Measurements from ENCODE around the gene MGAT2. TPM values are rescaled to one million over a fixed set of nuclear protein-coding genes. Genes with fewer than 3 reads are reported as not detected.
A peak's percentile ranks its signal among the peaks of the same experiment; 100 is the strongest.

Gene MGAT2
- total RNA-seq, 1 experiment from 2014 or later: 47.5 TPM

- H3K9me3 Mint-ChIP-seq (ENCODE audit: unreplicated experiment): no peaks in the 10 kb centered on the region
- peak; percentile 97 to 98 for DNase-seq
Measured at GRCh38 chr14:49585803-49586672, 34.6 kb upstream of the MGAT2 start, which contains the start of gene RPS29. RPS29 (minus strand) TSS chr14:49586380; CDS start chr14:49586346, 34 bp downstream.

GRCh38 chr14:49586673-49587460 is 33.7 kb upstream of the MGAT2 start:
- TF ChIP-seq CTCF (IDR thresholded peaks at IDR 0.05; ENCODE audit: insufficient read depth in 1 of 2, low read depth in 1 of 2, low read length in 1 of 2, severe bottlenecking in 1 of 2, unreplicated experiment in 1 of 2): peak; percentile 67 to 92
- peak overlapping the region; percentile 97 for H3K4me3 ChIP-seq (ENCODE audit: low read depth, low read length)
- peak; percentile 59 to 68 for DNase-seq
- H3K4me1 ChIP-seq: peaks cover 10% of the 10 kb centered on the region
- no TSS peak for BruUV-seq (replicated peaks)
- no peaks in the 10 kb centered on the region for H3K27me3 ChIP-seq (replicated peaks; ENCODE audit: control insufficient read depth, insufficient read depth, low read length)
- Mint-ChIP-seq H3K27me3 (ENCODE audit: insufficient read depth, unreplicated experiment) (no peaks in the 10 kb centered on the region), H3K27ac (ENCODE audit: unreplicated experiment) (peak overlapping the region; percentile 97), H3K4me3 (ENCODE audit: unreplicated experiment) (peak overlapping the region; percentile 98), H3K9me3 (ENCODE audit: unreplicated experiment) (no peaks in the 10 kb centered on the region), H3K36me3 (ENCODE audit: insufficient read depth, unreplicated experiment) (peaks cover 55% of the 10 kb centered on the region), H3K4me1 (ENCODE audit: low read depth, unreplicated experiment) (peaks cover 12% of the 10 kb centered on the region)
- no peaks in the 10 kb centered on the region for H3K9me3 ChIP-seq
- CTCF ChIA-PET: interaction anchor here (0.7 to 1.7 kb wide), 4 partner anchors 12 to 125 kb away, joined by 5 to 9 read pairs (median 6); partner anchors contain the start of genes LRR1, MGAT2 and RPL36AL
- no peaks in the 10 kb centered on the region; the same call in 1 of the 2 replicates for H3K36me3 ChIP-seq (ENCODE audit: control insufficient read depth, insufficient read depth, low read length)
- POLR2A ChIA-PET: interaction anchor here (0.5 to 1.6 kb wide), 12 partner anchors 8 to 181 kb away, joined by 3 to 15 read pairs (median 4); partner anchors contain the start of genes KLHDC2, LRR1, MGAT2 and POLE2
- intact Hi-C loops (cut with micrococcal nuclease; ENCODE audit: unreplicated experiment): loop anchor here (1.0 kb wide), 2 partner anchors 11 to 82 kb away; partner anchors contain the start of gene LRR1

More at GRCh38 chr14:49585803-49586672, 34.6 kb upstream of the MGAT2 start, which contains the start of gene RPS29:
- no peaks in the 10 kb centered on the region for H3K27me3 ChIP-seq (replicated peaks; ENCODE audit: control insufficient read depth, insufficient read depth, low read length)
- CTCF ChIA-PET: interaction anchor here (0.6 to 1.7 kb wide), 4 partner anchors 34 to 124 kb away, joined by 4 to 9 read pairs (median 6); partner anchors contain the start of genes MGAT2 and RPL36AL
- peak within 1 kb of the TSS; percentile 97 for H3K4me3 ChIP-seq (ENCODE audit: low read depth, low read length)
- Mint-ChIP-seq H3K4me1 (ENCODE audit: low read depth, unreplicated experiment) (peaks cover 20% of the 10 kb centered on the region), H3K27me3 (ENCODE audit: insufficient read depth, unreplicated experiment) (no peaks in the 10 kb centered on the region), H3K36me3 (ENCODE audit: insufficient read depth, unreplicated experiment) (peaks cover 63% of the 10 kb centered on the region), H3K4me3 (ENCODE audit: unreplicated experiment) (peak within 1 kb of the TSS; percentile 98), H3K27ac (ENCODE audit: unreplicated experiment) (peak within 1 kb of the TSS; percentile 97)
- BruUV-seq (replicated peaks): no TSS peak
- POLR2A ChIA-PET: interaction anchor here (0.5 to 1.6 kb wide), 12 partner anchors 9 to 182 kb away, joined by 3 to 15 read pairs (median 4); partner anchors contain the start of genes KLHDC2, LRR1, MGAT2 and POLE2
- no peaks in the 10 kb centered on the region for H3K9me3 ChIP-seq
- H3K36me3 ChIP-seq (ENCODE audit: control insufficient read depth, insufficient read depth, low read length): no peaks in the 10 kb centered on the region; the same call in 1 of the 2 replicates
- TF ChIP-seq CTCF (IDR thresholded peaks at IDR 0.05; ENCODE audit: insufficient read depth in 1 of 2, low read depth in 1 of 2, low read length in 1 of 2, severe bottlenecking in 1 of 2, unreplicated experiment in 1 of 2): no peak
- intact Hi-C loops (cut with micrococcal nuclease; ENCODE audit: unreplicated experiment): loop anchor here (1.0 kb wide), 2 partner anchors 12 to 81 kb away; partner anchors contain the start of gene LRR1
- H3K4me1 ChIP-seq: peaks cover 10% of the 10 kb centered on the region

GRCh38 chr14:49589387-49589786 is 31.2 kb upstream of the MGAT2 start:
- H3K36me3 Mint-ChIP-seq (ENCODE audit: insufficient read depth, unreplicated experiment): peaks cover 30% of the 10 kb centered on the region
- no peaks in the 10 kb centered on the region for H3K36me3 ChIP-seq (ENCODE audit: control insufficient read depth, insufficient read depth, low read length)
- no peaks in the 10 kb centered on the region for H3K9me3 Mint-ChIP-seq (ENCODE audit: unreplicated experiment)
- ChIA-PET POLR2A (no interaction called here), CTCF (no interaction called here)
- no peak overlapping the region for H3K4me3 ChIP-seq (ENCODE audit: low read depth, low read length)
- H3K4me1 ChIP-seq: peaks cover 4% of the 10 kb centered on the region
- no peaks in the 10 kb centered on the region for H3K9me3 ChIP-seq
- DNase-seq: no peak
- H3K27me3 ChIP-seq (replicated peaks; ENCODE audit: control insufficient read depth, insufficient read depth, low read length): no peaks in the 10 kb centered on the region
- H3K4me3 Mint-ChIP-seq (ENCODE audit: unreplicated experiment): no peak overlapping the region
- BruUV-seq (replicated peaks): no TSS peak
- peaks cover 2% of the 10 kb centered on the region for H3K4me1 Mint-ChIP-seq (ENCODE audit: low read depth, unreplicated experiment)
- intact Hi-C loops (cut with micrococcal nuclease; ENCODE audit: unreplicated experiment): no loop called here
- H3K27ac Mint-ChIP-seq (ENCODE audit: unreplicated experiment): no peak overlapping the region
- TF ChIP-seq CTCF (IDR thresholded peaks at IDR 0.05; ENCODE audit: insufficient read depth in 1 of 2, low read depth in 1 of 2, low read length in 1 of 2, severe bottlenecking in 1 of 2, unreplicated experiment in 1 of 2): no peak
- H3K27me3 Mint-ChIP-seq (ENCODE audit: insufficient read depth, unreplicated experiment): no peaks in the 10 kb centered on the region
